ENCODE data around the gene OR2AE1. TPM values are rescaled to one million over a fixed set of nuclear protein-coding genes. Genes with fewer than 3 reads are reported as not detected.

The OR2AE1 gene
- polyA plus RNA-seq, 12 donors, result 0.23 TPM; not detected in 11

- DNase-seq, result peak; percentile 4
Observed at GRCh38 chr7:99860281-99861127, 16.3 kb downstream of the OR2AE1 start.

- no peak for DNase-seq
Observed at GRCh38 chr7:99855236-99855635, 21.6 kb downstream of the OR2AE1 start.

- DNase-seq, result no peak
Observed at GRCh38 chr7:99848420-99849216, 28.2 kb downstream of the OR2AE1 start.

- DNase-seq, result no peak
Observed at GRCh38 chr7:99844328-99844727, 32.5 kb downstream of the OR2AE1 start.

GRCh38 chr7:99843808-99844207 is 33.0 kb downstream of the OR2AE1 start:
- DNase-seq, result no peak

- DNase-seq, result no peak
Observed at GRCh38 chr7:99842926-99843325, 33.9 kb downstream of the OR2AE1 start.

- no peak for DNase-seq
Observed at GRCh38 chr7:99840136-99840869, 36.5 kb downstream of the OR2AE1 start.

GRCh38 chr7:99839287-99840021 is 37.4 kb downstream of the OR2AE1 start:
- no peak for DNase-seq

GRCh38 chr7:99837649-99838361 is 39.0 kb downstream of the OR2AE1 start:
- DNase-seq, result peak; percentile 7

GRCh38 chr7:99835189-99835588 is 41.6 kb downstream of the OR2AE1 start:
- no peak for DNase-seq

GRCh38 chr7:99834382-99834781 is 42.5 kb downstream of the OR2AE1 start:
- no peak for DNase-seq

- no peak for DNase-seq
Observed at GRCh38 chr7:99833289-99833877, 43.5 kb downstream of the OR2AE1 start.

- DNase-seq, result no peak
Observed at GRCh38 chr7:99831595-99831994, 45.2 kb downstream of the OR2AE1 start.

- no peak for DNase-seq
Observed at GRCh38 chr7:99829524-99830160, 47.2 kb downstream of the OR2AE1 start.

GRCh38 chr7:99828811-99829210 is 48.0 kb downstream of the OR2AE1 start:
- no peak for DNase-seq

GRCh38 chr7:99827040-99827778 is 49.6 kb downstream of the OR2AE1 start:
- no peak for DNase-seq
